ENCODE results near the gene AATK. TPM values are rescaled to one million over a fixed set of nuclear protein-coding genes. Genes with fewer than 3 reads are reported as not detected.

AATK gene
- total RNA-seq, 1 donor from 2014 or later = 72.5 TPM

DNA sequence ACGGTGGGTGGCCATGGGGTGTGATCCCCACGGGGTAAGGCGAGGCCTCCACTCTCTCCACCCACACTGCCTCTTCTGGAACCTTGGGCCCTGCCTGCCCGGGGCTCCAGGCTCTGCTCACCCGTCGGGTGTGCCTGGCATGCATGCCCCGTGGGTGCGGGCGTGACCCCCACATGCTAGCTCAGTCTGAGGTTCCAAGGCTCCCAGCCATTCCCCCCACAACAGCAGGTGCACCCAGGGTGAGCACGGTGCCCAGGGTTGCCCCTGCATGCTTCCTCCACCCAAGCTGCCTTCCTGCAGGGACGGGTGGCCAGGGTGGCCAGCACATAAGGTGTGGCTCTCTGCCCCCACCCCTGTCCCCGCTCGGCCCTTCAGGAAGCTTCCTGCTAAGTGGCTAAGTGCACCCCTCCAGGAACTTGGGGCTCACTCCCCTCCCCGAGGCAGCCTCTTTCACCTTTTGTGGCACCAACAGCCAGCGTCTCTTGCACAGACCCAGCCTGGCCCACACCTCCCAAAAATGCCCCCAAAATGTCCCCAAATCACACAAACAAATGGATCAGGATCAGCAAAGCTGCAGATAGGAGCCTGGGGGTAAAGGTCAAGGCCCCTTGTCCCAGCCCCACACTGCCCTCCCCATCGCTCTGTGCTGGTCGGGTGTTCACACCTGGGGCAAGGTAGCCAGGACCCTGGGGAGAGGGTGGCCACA is 22.2 kb downstream of the AATK start:
- Histone ChIP-seq H3K4me3 (no peak overlapping the region), H3K27me3 (no peaks in the 10 kb centered on the region), H3K27ac (no peak overlapping the region), H3K9me3 (no peaks in the 10 kb centered on the region), H3K36me3 (no peaks in the 10 kb centered on the region), H3K4me1 (peaks cover 7% of the 10 kb centered on the region)
- TF ChIP-seq, protein P1, sequence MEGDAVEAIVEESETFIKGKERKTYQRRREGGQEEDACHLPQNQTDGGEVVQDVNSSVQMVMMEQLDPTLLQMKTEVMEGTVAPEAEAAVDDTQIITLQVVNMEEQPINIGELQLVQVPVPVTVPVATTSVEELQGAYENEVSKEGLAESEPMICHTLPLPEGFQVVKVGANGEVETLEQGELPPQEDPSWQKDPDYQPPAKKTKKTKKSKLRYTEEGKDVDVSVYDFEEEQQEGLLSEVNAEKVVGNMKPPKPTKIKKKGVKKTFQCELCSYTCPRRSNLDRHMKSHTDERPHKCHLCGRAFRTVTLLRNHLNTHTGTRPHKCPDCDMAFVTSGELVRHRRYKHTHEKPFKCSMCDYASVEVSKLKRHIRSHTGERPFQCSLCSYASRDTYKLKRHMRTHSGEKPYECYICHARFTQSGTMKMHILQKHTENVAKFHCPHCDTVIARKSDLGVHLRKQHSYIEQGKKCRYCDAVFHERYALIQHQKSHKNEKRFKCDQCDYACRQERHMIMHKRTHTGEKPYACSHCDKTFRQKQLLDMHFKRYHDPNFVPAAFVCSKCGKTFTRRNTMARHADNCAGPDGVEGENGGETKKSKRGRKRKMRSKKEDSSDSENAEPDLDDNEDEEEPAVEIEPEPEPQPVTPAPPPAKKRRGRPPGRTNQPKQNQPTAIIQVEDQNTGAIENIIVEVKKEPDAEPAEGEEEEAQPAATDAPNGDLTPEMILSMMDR (IDR thresholded peaks at IDR 0.05) = no peak
- DNase-seq = no peak
- intact Hi-C loops (cut with DNase I) = no loop called here
- no peak for ATAC-seq

GRCh38 chr17:81143200-81143527 is 22.9 kb downstream of the AATK start:
- intact Hi-C loops (cut with DNase I) = no loop called here
- H3K4me1 ChIP-seq = peaks cover 7% of the 10 kb centered on the region
- ATAC-seq (peak; percentile 27), DNase-seq (no peak)
- no peaks in the 10 kb centered on the region for H3K9me3 ChIP-seq
- H3K4me3 ChIP-seq = no peak overlapping the region
- no peak overlapping the region for H3K27ac ChIP-seq
- TF ChIP-seq, protein P1 (IDR thresholded peaks at IDR 0.05) = no peak
- H3K36me3 ChIP-seq = no peaks in the 10 kb centered on the region
- no peaks in the 10 kb centered on the region for H3K27me3 ChIP-seq

DNA sequence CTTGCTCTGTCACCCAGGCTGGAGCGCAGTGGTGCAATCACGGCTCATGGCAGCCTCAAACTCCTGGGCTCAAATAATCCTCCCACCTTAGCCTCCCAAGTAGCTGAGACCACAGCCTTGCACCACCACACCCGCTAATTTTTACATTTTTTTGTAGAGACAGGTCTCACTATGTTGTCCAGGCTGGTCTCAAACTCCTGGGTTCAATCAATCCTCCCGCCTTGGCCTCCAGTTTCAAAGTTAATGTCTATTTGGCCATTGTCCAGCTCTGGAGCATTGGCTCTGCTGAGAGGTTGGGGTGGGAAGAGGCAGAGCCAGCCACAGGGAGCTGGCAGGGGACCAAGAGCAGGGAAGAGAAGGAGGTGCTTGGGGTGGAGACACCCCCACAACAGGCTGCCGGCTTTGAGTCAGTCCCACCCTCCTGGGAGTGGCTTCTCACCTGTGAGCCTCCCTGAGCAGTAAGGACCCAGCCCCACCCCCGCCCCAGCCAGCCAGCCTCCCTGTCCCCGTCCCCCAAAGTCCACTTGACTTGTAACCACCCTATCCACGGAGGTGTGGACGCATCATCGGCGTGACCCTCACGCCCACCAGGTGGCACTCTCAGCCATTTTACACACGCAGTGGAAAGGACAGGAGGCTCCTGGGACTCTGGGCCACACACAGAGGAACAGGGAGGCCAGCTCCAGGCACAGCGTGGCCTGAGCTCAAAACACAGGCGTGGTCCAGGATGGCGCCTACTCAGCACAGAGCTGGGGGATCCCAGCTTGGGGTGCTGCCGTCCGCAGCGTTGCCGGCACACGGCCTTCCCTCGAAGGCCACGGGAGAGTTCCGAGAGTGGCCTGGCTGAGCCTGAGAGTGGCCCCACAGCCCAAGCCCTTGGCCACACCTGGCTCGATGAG is 23.5 kb downstream of the AATK start:
- DNase-seq (peak; percentile 89), ATAC-seq (peak; percentile 92)
- H3K4me1 ChIP-seq = peaks cover 7% of the 10 kb centered on the region
- no peaks in the 10 kb centered on the region for H3K27me3 ChIP-seq
- no peaks in the 10 kb centered on the region for H3K9me3 ChIP-seq
- H3K36me3 ChIP-seq = no peaks in the 10 kb centered on the region
- no peak overlapping the region for H3K27ac ChIP-seq
- no peak overlapping the region for H3K4me3 ChIP-seq
- TF ChIP-seq, protein P1 (IDR thresholded peaks at IDR 0.05) = peak; percentile 60
- intact Hi-C loops (cut with DNase I) = no loop called here

- intact Hi-C loops (cut with DNase I) = no loop called here
- ATAC-seq (no peak), DNase-seq (no peak)
- H3K36me3 ChIP-seq = no peaks in the 10 kb centered on the region
- TF ChIP-seq, protein P1 (IDR thresholded peaks at IDR 0.05) = no peak
- H3K27me3 ChIP-seq = no peaks in the 10 kb centered on the region
- H3K27ac ChIP-seq = no peak overlapping the region
- H3K4me3 ChIP-seq = no peak overlapping the region
- no peaks in the 10 kb centered on the region for H3K9me3 ChIP-seq
- H3K4me1 ChIP-seq = peaks cover 7% of the 10 kb centered on the region
These were observed 25.3 kb downstream of the AATK start for GRCh38 chr17:81140695-81141094.

DNA sequence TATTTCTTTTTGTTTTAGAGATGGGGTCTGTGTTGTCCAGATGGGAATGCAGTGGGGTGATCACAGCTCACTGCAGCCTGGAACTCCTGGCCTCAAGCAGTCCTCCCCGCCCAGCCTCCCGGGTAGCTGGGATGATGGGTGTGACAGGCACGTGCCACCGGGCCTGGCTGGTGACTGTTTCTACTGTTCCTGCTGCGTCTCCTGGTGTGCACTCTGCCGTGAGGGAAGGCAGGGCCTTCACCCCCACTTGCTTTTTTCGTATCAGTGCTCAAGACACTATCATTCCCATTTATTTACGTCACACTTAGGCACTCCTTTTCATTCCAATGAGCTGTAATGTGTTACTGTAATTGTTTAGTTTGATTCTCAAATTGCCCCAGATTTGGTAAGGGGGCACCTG is 26.0 kb downstream of the AATK start:
- no peak for ATAC-seq
- no peak for DNase-seq
- Histone ChIP-seq H3K36me3 (no peaks in the 10 kb centered on the region), H3K4me3 (no peak overlapping the region), H3K27ac (no peak overlapping the region), H3K27me3 (no peaks in the 10 kb centered on the region), H3K9me3 (no peaks in the 10 kb centered on the region), H3K4me1 (peaks cover 7% of the 10 kb centered on the region)
- intact Hi-C loops (cut with DNase I) = no loop called here
- TF ChIP-seq, protein P1 (IDR thresholded peaks at IDR 0.05) = no peak
